ENCODE data around the gene NEMP1. TPM values are rescaled to one million over a fixed set of nuclear protein-coding genes. Genes with fewer than 3 reads are reported as not detected.

Gene NEMP1
- total and polyA plus RNA-seq, 2 of the 13 experiments (the other 11 are each of a cell fraction or from before 2014, with no cell fraction given) = 11.4 to 12.9 TPM

DNA sequence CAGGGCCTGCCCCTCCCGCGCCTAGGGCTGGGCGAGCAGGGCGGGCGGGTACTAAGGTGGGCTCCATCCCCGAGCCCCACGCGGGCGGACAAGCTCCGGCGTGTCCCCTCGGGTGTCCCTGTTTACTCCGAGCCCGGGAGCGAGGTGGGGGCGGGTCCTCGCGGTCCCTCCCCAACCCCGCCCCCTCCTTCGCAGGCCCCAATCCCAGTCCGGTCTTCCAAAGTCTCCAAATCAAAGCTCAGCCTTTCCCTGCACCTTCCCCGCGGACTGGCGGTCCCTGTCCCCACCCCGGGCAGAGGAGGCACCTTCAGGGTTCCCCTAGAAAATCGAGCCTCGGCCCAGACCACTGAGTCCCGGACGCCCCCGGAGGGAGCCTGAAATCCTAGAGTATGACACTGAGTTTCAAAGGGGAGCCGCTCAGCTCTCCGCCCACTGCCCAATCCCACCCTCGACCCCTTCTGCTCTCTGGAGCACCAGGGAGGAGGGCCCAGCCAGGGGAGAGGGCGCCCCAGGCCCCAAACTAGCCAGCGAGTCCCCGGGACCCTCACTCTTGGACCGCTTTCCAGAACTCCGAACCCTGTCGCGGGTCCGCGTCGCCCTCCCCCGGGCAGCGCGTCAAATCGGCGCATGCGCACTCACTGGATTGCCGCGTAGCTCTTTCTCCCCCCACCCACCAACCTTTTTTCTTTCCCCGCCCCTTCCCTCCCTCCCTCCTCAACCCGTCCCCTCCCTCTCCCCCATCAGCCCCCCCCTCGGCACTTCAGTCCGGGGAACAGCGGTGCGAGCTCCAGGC, 49.3 kb upstream of the NEMP1 start, which contains the start of gene LRP1 (continued):
- TF ChIP-seq, protein P1, sequence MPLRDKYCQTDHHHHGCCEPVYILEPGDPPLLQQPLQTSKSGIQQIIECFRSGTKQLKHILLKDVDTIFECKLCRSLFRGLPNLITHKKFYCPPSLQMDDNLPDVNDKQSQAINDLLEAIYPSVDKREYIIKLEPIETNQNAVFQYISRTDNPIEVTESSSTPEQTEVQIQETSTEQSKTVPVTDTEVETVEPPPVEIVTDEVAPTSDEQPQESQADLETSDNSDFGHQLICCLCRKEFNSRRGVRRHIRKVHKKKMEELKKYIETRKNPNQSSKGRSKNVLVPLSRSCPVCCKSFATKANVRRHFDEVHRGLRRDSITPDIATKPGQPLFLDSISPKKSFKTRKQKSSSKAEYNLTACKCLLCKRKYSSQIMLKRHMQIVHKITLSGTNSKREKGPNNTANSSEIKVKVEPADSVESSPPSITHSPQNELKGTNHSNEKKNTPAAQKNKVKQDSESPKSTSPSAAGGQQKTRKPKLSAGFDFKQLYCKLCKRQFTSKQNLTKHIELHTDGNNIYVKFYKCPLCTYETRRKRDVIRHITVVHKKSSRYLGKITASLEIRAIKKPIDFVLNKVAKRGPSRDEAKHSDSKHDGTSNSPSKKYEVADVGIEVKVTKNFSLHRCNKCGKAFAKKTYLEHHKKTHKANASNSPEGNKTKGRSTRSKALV (CRISPR knock-in tag; IDR thresholded peaks at IDR 0.05) = no peak
- TF ChIP-seq DPF2 (CRISPR knock-in tag; IDR thresholded peaks at IDR 0.05; ENCODE audit: borderline replicate concordance, low read depth) (no peak), SIN3A (IDR thresholded peaks at IDR 0.05; ENCODE audit: borderline replicate concordance, low read depth, low read length) (peak; percentile 30; the same call in 1 of the 2 replicates), FOXC1 (CRISPR knock-in tag; IDR thresholded peaks at IDR 0.05; ENCODE audit: borderline replicate concordance) (0 out of 2 replicates have a peak, but pooled peaks have one; percentile 64), MED1 (CRISPR knock-in tag; IDR thresholded peaks at IDR 0.05) (0 out of 2 replicates have a peak, but pooled peaks have one; percentile 38), NONO (IDR thresholded peaks at IDR 0.05) (no peak), NONO (CRISPR knock-in tag; conservative IDR thresholded peaks at IDR 0.05) (no peak), ARID2 (CRISPR knock-in tag; IDR thresholded peaks at IDR 0.05; ENCODE audit: borderline replicate concordance) (no peak), ZNF326 (CRISPR knock-in tag; IDR thresholded peaks at IDR 0.05; ENCODE audit: borderline replicate concordance) (no peak), TMF1 (CRISPR knock-in tag; IDR thresholded peaks at IDR 0.05; ENCODE audit: low read depth) (no peak)
- TF ChIP-seq, protein P2, sequence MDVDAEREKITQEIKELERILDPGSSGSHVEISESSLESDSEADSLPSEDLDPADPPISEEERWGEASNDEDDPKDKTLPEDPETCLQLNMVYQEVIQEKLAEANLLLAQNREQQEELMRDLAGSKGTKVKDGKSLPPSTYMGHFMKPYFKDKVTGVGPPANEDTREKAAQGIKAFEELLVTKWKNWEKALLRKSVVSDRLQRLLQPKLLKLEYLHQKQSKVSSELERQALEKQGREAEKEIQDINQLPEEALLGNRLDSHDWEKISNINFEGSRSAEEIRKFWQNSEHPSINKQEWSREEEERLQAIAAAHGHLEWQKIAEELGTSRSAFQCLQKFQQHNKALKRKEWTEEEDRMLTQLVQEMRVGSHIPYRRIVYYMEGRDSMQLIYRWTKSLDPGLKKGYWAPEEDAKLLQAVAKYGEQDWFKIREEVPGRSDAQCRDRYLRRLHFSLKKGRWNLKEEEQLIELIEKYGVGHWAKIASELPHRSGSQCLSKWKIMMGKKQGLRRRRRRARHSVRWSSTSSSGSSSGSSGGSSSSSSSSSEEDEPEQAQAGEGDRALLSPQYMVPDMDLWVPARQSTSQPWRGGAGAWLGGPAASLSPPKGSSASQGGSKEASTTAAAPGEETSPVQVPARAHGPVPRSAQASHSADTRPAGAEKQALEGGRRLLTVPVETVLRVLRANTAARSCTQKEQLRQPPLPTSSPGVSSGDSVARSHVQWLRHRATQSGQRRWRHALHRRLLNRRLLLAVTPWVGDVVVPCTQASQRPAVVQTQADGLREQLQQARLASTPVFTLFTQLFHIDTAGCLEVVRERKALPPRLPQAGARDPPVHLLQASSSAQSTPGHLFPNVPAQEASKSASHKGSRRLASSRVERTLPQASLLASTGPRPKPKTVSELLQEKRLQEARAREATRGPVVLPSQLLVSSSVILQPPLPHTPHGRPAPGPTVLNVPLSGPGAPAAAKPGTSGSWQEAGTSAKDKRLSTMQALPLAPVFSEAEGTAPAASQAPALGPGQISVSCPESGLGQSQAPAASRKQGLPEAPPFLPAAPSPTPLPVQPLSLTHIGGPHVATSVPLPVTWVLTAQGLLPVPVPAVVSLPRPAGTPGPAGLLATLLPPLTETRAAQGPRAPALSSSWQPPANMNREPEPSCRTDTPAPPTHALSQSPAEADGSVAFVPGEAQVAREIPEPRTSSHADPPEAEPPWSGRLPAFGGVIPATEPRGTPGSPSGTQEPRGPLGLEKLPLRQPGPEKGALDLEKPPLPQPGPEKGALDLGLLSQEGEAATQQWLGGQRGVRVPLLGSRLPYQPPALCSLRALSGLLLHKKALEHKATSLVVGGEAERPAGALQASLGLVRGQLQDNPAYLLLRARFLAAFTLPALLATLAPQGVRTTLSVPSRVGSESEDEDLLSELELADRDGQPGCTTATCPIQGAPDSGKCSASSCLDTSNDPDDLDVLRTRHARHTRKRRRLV (CRISPR knock-in tag; IDR thresholded peaks at IDR 0.05) = no peak
- TF ChIP-seq, protein P3, sequence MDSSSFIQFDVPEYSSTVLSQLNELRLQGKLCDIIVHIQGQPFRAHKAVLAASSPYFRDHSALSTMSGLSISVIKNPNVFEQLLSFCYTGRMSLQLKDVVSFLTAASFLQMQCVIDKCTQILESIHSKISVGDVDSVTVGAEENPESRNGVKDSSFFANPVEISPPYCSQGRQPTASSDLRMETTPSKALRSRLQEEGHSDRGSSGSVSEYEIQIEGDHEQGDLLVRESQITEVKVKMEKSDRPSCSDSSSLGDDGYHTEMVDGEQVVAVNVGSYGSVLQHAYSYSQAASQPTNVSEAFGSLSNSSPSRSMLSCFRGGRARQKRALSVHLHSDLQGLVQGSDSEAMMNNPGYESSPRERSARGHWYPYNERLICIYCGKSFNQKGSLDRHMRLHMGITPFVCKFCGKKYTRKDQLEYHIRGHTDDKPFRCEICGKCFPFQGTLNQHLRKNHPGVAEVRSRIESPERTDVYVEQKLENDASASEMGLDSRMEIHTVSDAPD (CRISPR knock-in tag; IDR thresholded peaks at IDR 0.05) = no peak; the same call in 1 of the 2 replicates
- TF ChIP-seq, protein P4, sequence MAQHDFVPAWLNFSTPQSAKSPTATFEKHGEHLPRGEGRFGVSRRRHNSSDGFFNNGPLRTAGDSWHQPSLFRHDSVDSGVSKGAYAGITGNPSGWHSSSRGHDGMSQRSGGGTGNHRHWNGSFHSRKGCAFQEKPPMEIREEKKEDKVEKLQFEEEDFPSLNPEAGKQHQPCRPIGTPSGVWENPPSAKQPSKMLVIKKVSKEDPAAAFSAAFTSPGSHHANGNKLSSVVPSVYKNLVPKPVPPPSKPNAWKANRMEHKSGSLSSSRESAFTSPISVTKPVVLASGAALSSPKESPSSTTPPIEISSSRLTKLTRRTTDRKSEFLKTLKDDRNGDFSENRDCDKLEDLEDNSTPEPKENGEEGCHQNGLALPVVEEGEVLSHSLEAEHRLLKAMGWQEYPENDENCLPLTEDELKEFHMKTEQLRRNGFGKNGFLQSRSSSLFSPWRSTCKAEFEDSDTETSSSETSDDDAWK (CRISPR knock-in tag; IDR thresholded peaks at IDR 0.05) = no peak
- TF ChIP-seq, protein P5, sequence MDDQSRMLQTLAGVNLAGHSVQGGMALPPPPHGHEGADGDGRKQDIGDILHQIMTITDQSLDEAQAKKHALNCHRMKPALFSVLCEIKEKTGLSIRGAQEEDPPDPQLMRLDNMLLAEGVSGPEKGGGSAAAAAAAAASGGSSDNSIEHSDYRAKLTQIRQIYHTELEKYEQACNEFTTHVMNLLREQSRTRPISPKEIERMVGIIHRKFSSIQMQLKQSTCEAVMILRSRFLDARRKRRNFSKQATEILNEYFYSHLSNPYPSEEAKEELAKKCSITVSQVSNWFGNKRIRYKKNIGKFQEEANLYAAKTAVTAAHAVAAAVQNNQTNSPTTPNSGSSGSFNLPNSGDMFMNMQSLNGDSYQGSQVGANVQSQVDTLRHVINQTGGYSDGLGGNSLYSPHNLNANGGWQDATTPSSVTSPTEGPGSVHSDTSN (CRISPR knock-in tag; IDR thresholded peaks at IDR 0.05; ENCODE audit: borderline replicate concordance) = no peak

All from HepG2 (cell line).